ENCODE measurements around the gene ATP6V0B. TPM values are rescaled to one million over a fixed set of nuclear protein-coding genes. Genes with fewer than 3 reads are reported as not detected.

The ATP6V0B gene
- total and polyA plus RNA-seq, 2 of the 13 experiments (the other 11 are each of a cell fraction or from before 2014, with no cell fraction given) = 157 to 161 TPM

- no peak for TF ChIP-seq FUBP1 (CRISPR knock-in tag; IDR thresholded peaks at IDR 0.05; ENCODE audit: borderline replicate concordance)
- TF ChIP-seq HDAC1 (CRISPR knock-in tag; IDR thresholded peaks at IDR 0.05) = peak; percentile 92
- TF ChIP-seq CEBPB (IDR thresholded peaks at IDR 0.05; ENCODE audit: borderline replicate concordance, low read depth, low read length) = no peak
- no peak for TF ChIP-seq ARID3A (IDR thresholded peaks at IDR 0.05; ENCODE audit: low read depth, low read length)
- peak; percentile 68; the same call in 1 of the 2 replicates for TF ChIP-seq RNF2 (conservative IDR thresholded peaks at IDR 0.05; ENCODE audit: low read depth)
- no peak; the same call in 1 of the 2 replicates for TF ChIP-seq ZBTB7B (CRISPR knock-in tag; IDR thresholded peaks at IDR 0.05)
- TF ChIP-seq ZNF354B (CRISPR knock-in tag; IDR thresholded peaks at IDR 0.05) = no peak
- peak; percentile 58 for TF ChIP-seq SUZ12 (IDR thresholded peaks at IDR 0.05; ENCODE audit: low read depth, low read length)
- TF ChIP-seq BRF2 (CRISPR knock-in tag; IDR thresholded peaks at IDR 0.05) = no peak
- no peak for TF ChIP-seq CSRNP2 (CRISPR knock-in tag; conservative IDR thresholded peaks at IDR 0.05; ENCODE audit: low read depth)
- TF ChIP-seq LCORL (IDR thresholded peaks at IDR 0.05) = no peak
- TF ChIP-seq LCORL (CRISPR knock-in tag; IDR thresholded peaks at IDR 0.05) = peak; percentile 61; the same call in 1 of the 2 replicates
- peak; percentile 83 for TF ChIP-seq YY1 (IDR thresholded peaks at IDR 0.05; ENCODE audit: insufficient read depth, insufficient replicate concordance, low read depth, low read length)
- peak; percentile 88 for TF ChIP-seq MXD1 (CRISPR knock-in tag; IDR thresholded peaks at IDR 0.05)
- TF ChIP-seq MATR3 (CRISPR knock-in tag; IDR thresholded peaks at IDR 0.05) = no peak
- TF ChIP-seq ZBTB37 (CRISPR knock-in tag; IDR thresholded peaks at IDR 0.05) = no peak
- TF ChIP-seq ZNF576 (CRISPR knock-in tag; IDR thresholded peaks at IDR 0.05) = no peak
- peak; percentile 98 for TF ChIP-seq ZNF335 (CRISPR knock-in tag; IDR thresholded peaks at IDR 0.05)
- no peak for TF ChIP-seq PPARG (CRISPR knock-in tag; conservative IDR thresholded peaks at IDR 0.05)
- no peak for TF ChIP-seq CHD4 (IDR thresholded peaks at IDR 0.05; ENCODE audit: borderline replicate concordance, low read length)
- TF ChIP-seq ARNTL (CRISPR knock-in tag; IDR thresholded peaks at IDR 0.05) = peak; percentile 94
Observed at GRCh38 chr1:43974443-43975248, at the start of gene ATP6V0B (continued).

All from HepG2 (cell line).